ENCODE results near the gene KNOP1.

The KNOP1 gene

GRCh38 chr16:19654147-19654546 lies 63.9 kb downstream of the KNOP1 start:
- no peak for FAIRE-seq
- no peak for DNase-seq (ENCODE audit: extremely low spot score, insufficient read length, low read depth)
